H1 (cell line): ENCODE results near the gene TAS2R31. TPM values are rescaled to one million over a fixed set of nuclear protein-coding genes. Genes with fewer than 3 reads are reported as not detected.

Experiments used
- FOSL1 ChIP-seq: IDR thresholded peaks from 2 replicates; pipeline ENCODE4 v1.6.1; 2011; ENCODE audit warnings: mild to moderate bottlenecking, low read depth, low read length, moderate library complexity; ENCODE audit not compliant: insufficient read depth
- polyA plus RNA-seq, 7 experiments: library from polyadenylated mRNA; depleted of rRNA in 3 of 7; stranded (reverse) in 5 of 7; unstranded in 2 of 7; fragments of >200 nt in 5 of 7; fragments of 200-250 nt in 2 of 7; gene quantifications; 1 replicate in 5 of 7; 2 replicates in 1 of 7; 4 replicates in 1 of 7; pipeline versions ENCODE4 v1.2.1 to v1.2.3, GENCODE V29; 2011 to 2013; ENCODE audit warnings: missing spikeins in 2 of 7, mixed read lengths in 2 of 7
- total RNA-seq: library from RNA; stranded (reverse); fragmentation: NEBNext Ultra II Directional; extraction: Animal tissue kit (Norgen Biotek cat#: 25700); gene quantifications from 2 replicates; pipeline ENCODE4 v1.2.1, GENCODE V29; 2021

TAS2R31 gene
- total and polyA plus RNA-seq, 2 of the 8 experiments (the other 6 are each of a cell fraction or from before 2014, with no cell fraction given), result 0.24 to 1.4 TPM

DNA sequence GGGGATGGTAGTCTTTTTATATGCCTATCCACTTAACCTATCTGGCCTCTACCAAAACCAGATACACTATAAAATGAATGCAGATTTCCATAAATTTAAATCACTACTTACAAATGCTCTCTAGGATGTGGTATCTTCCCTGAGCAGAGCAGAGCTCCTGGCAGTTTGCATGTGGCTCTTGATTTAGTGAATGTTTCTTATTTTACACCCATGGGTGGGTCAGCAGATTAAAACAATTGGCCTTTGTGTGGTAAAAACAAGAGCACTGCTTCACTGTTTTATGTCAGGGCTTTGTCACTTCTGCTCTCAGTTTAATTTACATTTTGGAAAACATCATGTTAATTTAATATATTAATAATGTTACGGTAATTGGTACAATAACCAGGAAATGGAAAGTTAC lies 14.3 kb downstream of the TAS2R31 start (continued):
- no peak for TF ChIP-seq FOSL1
- TF ChIP-seq, all 59 proteins: peak for 0
